Nephron (organoid): ENCODE measurements around the gene WDR38.

Experiments
- H3K27ac Mint-ChIP-seq, 3 experiments: 2 replicates each; pipeline ENCODE4 v1.8.0; 2020; ENCODE audit warnings: mixed read lengths in 3 of 3, mild to moderate bottlenecking in 2 of 3, moderate library complexity in 1 of 3
- H3K27me3 Mint-ChIP-seq: 2 replicates; pipeline ENCODE4 v1.8.0; 2021; ENCODE audit warnings: low read depth, mild to moderate bottlenecking, moderate library complexity, mixed read lengths
- H3K36me3 Mint-ChIP-seq: 2 replicates; pipeline ENCODE4 v1.8.0; 2020; ENCODE audit warnings: low read depth, mixed read lengths
- H3K4me1 Mint-ChIP-seq: 2 replicates; pipeline ENCODE4 v1.8.0; 2020; ENCODE audit warnings: mixed read lengths
- H3K4me3 Mint-ChIP-seq, 3 experiments: 2 replicates each; pipeline ENCODE4 v1.8.0; 2020; ENCODE audit warnings: mild to moderate bottlenecking in 3 of 3, mixed read lengths in 3 of 3, moderate library complexity in 2 of 3
- H3K9me3 Mint-ChIP-seq: 2 replicates; pipeline ENCODE4 v1.8.0; 2020; ENCODE audit warnings: mixed read lengths
- TF ChIP-seq, protein P1 (sequence below), 3 experiments: fragments of 200-600 bp; sonication (generic); IDR thresholded peaks; one replicate each; pipeline ENCODE4 v1.5.0; 2021; ENCODE audit warnings: antibody characterized with exemption in 3 of 3; ENCODE audit not compliant: unreplicated experiment in 3 of 3

The WDR38 gene

DNA sequence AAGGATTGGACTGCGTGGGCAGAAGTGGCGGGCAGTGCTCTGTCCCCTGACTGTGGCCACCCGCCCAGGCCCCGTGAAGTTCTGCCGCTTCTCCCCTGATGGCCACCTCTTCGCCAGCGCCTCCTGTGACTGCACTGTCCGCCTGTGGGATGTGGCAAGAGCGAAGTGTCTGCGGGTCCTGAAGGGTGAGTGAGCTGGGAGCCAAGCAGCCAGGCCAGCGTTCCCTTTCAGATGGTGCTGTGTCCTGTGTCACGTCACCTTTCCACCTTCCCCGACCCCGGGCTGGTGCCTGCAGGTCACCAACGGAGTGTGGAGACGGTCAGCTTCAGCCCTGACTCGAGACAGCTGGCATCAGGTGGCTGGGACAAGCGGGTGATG, 2.3 kb downstream of the WDR38 start:
- peaks cover 27% of the 10 kb centered on the region for H3K36me3 Mint-ChIP-seq
- no peak overlapping the region for H3K4me3 Mint-ChIP-seq
- no peaks in the 10 kb centered on the region for H3K9me3 Mint-ChIP-seq
- peak overlapping the region in 1 of 3 experiments; percentile 27 for H3K27ac Mint-ChIP-seq
- peaks cover 33% of the 10 kb centered on the region for H3K4me1 Mint-ChIP-seq
- H3K27me3 Mint-ChIP-seq: peaks cover 5% of the 10 kb centered on the region
- TF ChIP-seq, protein P1, sequence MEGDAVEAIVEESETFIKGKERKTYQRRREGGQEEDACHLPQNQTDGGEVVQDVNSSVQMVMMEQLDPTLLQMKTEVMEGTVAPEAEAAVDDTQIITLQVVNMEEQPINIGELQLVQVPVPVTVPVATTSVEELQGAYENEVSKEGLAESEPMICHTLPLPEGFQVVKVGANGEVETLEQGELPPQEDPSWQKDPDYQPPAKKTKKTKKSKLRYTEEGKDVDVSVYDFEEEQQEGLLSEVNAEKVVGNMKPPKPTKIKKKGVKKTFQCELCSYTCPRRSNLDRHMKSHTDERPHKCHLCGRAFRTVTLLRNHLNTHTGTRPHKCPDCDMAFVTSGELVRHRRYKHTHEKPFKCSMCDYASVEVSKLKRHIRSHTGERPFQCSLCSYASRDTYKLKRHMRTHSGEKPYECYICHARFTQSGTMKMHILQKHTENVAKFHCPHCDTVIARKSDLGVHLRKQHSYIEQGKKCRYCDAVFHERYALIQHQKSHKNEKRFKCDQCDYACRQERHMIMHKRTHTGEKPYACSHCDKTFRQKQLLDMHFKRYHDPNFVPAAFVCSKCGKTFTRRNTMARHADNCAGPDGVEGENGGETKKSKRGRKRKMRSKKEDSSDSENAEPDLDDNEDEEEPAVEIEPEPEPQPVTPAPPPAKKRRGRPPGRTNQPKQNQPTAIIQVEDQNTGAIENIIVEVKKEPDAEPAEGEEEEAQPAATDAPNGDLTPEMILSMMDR (IDR thresholded peaks at IDR 0.05; ENCODE audit: unreplicated experiment in 3 of 3): no peak

DNA sequence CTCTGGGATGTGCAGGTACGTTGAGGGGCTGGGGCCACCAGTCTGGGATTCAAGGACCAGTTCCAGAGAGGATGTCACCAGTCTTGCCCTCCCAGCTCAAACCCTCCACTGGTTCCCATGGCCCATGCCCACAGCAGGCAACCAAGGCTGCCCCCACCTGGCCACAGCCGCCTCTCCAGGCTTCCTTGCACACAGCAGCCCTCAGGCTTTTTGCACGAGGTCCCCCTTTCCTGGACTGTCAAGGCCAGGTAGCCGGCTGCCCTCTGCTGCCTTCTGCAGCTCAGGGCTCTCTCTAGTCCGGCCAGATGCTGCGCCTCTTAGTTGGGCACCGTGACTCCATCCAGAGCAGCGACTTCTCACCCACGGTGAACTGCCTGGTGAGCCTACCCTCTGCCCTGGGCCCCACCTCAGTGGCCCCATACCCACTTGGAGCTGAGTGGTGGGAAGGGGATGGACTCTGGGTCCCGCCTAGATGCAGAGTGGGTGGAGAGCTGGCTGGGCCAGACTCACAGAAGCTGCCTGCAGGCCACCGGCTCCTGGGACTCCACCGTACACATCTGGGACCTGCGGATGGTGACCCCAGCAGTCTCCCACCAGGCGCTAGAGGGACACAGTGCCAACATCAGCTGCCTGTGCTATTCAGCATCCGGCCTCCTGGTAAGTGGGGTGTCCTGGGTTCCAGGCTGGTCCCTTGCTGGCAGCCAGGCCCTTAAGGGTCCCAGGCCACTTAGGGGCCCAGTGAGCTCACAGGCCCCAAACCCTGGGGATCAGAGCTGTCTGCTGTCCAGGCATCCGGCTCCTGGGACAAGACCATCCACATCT, 2.9 kb downstream of the WDR38 start:
- Mint-ChIP-seq H3K27me3 (peaks cover 2% of the 10 kb centered on the region), H3K9me3 (no peaks in the 10 kb centered on the region), H3K27ac (no peak overlapping the region), H3K4me3 (no peak overlapping the region), H3K4me1 (peaks cover 32% of the 10 kb centered on the region), H3K36me3 (peaks cover 30% of the 10 kb centered on the region)
- TF ChIP-seq, protein P1 (IDR thresholded peaks at IDR 0.05; ENCODE audit: unreplicated experiment in 3 of 3): peak; percentile 19 to 26 (median 21)

DNA sequence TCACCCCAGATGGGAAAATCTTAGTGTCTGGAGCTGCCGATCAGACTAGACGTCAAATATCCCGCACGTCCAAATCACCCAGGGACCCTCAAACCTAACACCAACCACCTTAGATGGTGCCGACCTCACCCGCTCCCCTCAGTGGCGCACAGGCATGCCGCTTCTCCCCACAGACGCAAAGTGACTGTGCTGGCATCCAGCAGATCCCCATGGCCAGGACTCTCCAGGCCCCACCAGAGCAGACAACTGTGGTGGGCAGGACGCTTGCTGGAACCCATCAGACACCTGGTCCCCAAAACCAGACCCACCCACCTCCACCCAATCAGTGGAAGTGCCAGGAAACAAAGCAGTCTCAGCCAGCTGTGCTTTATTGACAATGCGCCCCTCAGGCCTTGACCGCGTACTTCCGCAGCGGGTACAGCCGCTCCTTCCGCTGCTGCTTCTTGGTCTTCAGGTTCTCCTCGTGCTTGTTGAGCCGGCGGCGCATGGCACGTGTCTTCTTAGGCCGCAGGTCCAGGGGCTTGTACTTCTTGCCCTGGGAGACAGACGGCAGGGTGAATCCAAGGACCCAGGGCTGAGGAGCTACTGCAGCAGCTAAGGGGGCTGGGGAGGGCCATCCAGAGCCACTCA, 4.4 kb downstream of the WDR38 start:
- Mint-ChIP-seq H3K27me3 (no peaks in the 10 kb centered on the region), H3K4me1 (peaks cover 32% of the 10 kb centered on the region), H3K27ac (no peak overlapping the region), H3K36me3 (peaks cover 32% of the 10 kb centered on the region), H3K9me3 (no peaks in the 10 kb centered on the region), H3K4me3 (peak overlapping the region in 2 of 3 experiments; percentile 25 to 49)
- TF ChIP-seq, protein P1 (IDR thresholded peaks at IDR 0.05; ENCODE audit: unreplicated experiment in 3 of 3): no peak

DNA sequence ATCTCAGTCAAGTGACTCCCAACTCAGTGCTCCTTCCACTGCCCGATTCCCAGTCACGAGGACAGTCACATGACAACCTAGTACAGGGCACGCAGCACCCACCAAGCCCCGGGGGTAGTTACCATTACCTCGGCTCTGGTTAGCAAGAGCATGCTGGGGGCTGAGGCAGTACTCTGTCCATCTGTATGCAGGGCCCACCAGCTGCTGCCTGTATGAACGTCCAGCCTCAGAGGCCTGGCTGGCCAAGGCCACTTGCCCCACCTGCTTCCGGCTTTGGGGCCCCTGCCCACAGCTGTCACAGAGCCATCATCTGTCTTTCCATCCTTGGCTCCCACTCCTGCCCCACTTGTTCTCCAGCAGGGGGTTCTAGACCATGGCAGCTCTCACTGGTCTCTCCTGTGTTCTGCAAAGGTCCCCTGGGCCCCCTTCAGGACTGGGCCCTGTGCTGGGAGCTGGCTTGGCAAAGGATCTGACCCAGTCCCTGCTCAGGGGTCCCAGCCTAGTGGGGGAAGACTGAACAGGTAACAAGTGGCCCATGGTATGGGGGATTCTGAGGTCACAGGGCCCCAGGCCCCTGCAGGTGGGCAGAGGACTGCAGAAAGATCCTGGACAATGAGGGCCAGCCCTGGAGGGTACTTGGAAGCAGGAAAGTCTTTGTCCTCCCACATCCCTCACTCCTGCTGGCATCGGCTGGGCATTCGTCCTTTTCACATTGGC, 5.2 kb downstream of the WDR38 start:
- no peak overlapping the region for H3K27ac Mint-ChIP-seq
- H3K27me3 Mint-ChIP-seq: no peaks in the 10 kb centered on the region
- H3K4me3 Mint-ChIP-seq: peak overlapping the region in 2 of 3 experiments; percentile 8 to 35
- TF ChIP-seq, protein P1 (IDR thresholded peaks at IDR 0.05; ENCODE audit: unreplicated experiment in 3 of 3): no peak
- H3K9me3 Mint-ChIP-seq: no peaks in the 10 kb centered on the region
- peaks cover 32% of the 10 kb centered on the region for H3K36me3 Mint-ChIP-seq
- H3K4me1 Mint-ChIP-seq: peaks cover 31% of the 10 kb centered on the region

DNA sequence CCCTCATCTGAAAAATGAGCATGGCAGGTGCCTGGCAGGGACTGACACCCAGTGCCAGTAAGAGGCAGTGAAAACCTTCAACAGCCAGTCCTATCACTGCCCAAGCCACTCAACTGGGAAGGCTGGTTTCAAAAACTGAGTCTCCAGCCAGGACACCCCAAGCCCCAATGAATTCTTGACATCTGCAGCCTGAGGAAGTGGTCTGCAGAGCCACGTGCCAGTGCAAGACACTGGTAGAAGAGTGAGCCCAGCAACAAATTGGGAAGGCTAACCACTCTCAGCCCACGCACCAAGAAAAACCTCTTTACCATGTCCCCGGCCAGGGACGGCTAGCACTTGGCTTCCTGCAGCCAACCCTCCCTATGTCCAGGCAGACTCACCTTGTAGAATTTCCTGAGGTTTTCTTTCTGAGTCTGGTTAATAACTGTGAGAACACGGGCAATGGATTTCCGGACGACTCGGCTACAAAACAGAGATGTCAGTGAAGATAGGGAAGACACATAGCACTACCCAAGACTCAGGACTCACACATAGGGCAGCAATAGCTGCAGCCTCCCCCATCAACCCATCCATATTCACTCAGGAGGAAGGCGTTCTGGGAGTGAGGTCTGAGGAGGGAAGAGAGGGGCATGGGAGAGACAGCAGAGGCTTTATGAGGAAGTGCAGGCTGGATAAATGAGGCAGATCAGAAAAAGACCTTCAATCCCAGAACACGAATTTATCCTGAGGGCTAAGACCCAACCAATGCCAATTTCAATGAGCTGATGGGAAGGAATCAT, 6.7 kb downstream of the WDR38 start:
- TF ChIP-seq, protein P1 (IDR thresholded peaks at IDR 0.05; ENCODE audit: unreplicated experiment in 3 of 3): no peak
- H3K4me3 Mint-ChIP-seq: peak overlapping the region; percentile 88 to 94 (median 92)

More for the DNA sequence above, 6.7 kb downstream of the WDR38 start:
- H3K4me1 Mint-ChIP-seq: peaks cover 32% of the 10 kb centered on the region
- peaks cover 32% of the 10 kb centered on the region for H3K36me3 Mint-ChIP-seq
- H3K27ac Mint-ChIP-seq: peak overlapping the region; percentile 42 to 98 (median 96)
- no peaks in the 10 kb centered on the region for H3K9me3 Mint-ChIP-seq
- H3K27me3 Mint-ChIP-seq: no peaks in the 10 kb centered on the region
